Measurements from ENCODE around the gene CCDC51.

Gene CCDC51

DNA sequence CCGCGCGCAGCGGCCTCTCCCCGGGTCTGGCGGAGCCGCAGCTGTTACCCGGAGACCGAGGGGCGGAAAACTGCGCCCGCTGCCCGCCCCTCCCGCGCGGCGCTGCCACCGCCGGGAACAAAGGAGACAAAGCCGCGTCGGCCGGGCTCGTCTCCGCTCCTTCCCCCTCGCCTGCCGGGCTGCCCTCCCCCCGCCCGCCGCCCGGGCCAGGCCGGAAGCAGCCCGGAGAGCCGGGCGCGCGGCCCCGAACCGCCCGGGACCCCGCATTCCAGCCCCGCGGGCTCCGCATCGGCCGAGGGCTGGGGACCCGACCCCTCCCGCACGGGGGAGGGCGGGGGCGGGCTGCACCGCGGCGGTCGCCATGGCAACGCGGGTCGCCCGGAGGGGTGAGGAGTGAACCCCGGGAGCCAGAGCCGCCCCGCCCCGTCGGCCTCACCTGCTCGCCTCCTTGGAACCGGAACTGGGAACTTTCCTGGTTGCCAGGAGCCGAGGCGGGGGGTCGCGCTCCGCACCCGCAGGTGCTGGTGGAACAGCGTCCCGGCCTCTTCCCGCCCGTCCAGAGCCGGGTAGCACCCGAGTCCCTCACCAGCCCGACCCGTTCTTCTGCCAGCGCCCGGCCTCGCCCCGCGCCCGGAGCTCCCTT, 10.5 kb downstream of the CCDC51 start:
- no peaks in the 10 kb centered on the region for H3K79me2 ChIP-seq (ENCODE audit: insufficient read depth, low read length)
- H3K9ac ChIP-seq (ENCODE audit: low read length) = peak overlapping the region; percentile 51
- H3K36me3 ChIP-seq (ENCODE audit: low read length) = no peaks in the 10 kb centered on the region
- no peaks in the 10 kb centered on the region for H3F3A ChIP-seq (ENCODE audit: insufficient read depth)
- TF ChIP-seq EZH2phosphoT487 (conservative IDR thresholded peaks at IDR 0.05; ENCODE audit: low read length) = no peak
- TF ChIP-seq, protein P1, sequence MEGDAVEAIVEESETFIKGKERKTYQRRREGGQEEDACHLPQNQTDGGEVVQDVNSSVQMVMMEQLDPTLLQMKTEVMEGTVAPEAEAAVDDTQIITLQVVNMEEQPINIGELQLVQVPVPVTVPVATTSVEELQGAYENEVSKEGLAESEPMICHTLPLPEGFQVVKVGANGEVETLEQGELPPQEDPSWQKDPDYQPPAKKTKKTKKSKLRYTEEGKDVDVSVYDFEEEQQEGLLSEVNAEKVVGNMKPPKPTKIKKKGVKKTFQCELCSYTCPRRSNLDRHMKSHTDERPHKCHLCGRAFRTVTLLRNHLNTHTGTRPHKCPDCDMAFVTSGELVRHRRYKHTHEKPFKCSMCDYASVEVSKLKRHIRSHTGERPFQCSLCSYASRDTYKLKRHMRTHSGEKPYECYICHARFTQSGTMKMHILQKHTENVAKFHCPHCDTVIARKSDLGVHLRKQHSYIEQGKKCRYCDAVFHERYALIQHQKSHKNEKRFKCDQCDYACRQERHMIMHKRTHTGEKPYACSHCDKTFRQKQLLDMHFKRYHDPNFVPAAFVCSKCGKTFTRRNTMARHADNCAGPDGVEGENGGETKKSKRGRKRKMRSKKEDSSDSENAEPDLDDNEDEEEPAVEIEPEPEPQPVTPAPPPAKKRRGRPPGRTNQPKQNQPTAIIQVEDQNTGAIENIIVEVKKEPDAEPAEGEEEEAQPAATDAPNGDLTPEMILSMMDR (IDR thresholded peaks at IDR 0.05; ENCODE audit: insufficient read depth, low read length, poor library complexity, severe bottlenecking) = no peak
- H3K4me3 ChIP-seq (ENCODE audit: insufficient read depth, low read length, poor library complexity, severe bottlenecking) = peak overlapping the region; percentile 49
- H3K4me2 ChIP-seq (ENCODE audit: low read depth, low read length, poor library complexity, severe bottlenecking) = peak overlapping the region; percentile 55
- peak overlapping the region; percentile 68 for H2AFZ ChIP-seq (ENCODE audit: low read depth, low read length, severe bottlenecking)
- H4K20me1 ChIP-seq (ENCODE audit: low read depth, low read length) = no peaks in the 10 kb centered on the region
- no peaks in the 10 kb centered on the region for H3K9me3 ChIP-seq (ENCODE audit: insufficient read depth, low read length)
- H3K27ac ChIP-seq (ENCODE audit: low read depth, low read length) = no peak overlapping the region
- H3K27me3 ChIP-seq (ENCODE audit: low read length) = no peaks in the 10 kb centered on the region
- no peaks in the 10 kb centered on the region for H3K9me2 ChIP-seq (replicated peaks; ENCODE audit: insufficient read depth, low read length)

DNA sequence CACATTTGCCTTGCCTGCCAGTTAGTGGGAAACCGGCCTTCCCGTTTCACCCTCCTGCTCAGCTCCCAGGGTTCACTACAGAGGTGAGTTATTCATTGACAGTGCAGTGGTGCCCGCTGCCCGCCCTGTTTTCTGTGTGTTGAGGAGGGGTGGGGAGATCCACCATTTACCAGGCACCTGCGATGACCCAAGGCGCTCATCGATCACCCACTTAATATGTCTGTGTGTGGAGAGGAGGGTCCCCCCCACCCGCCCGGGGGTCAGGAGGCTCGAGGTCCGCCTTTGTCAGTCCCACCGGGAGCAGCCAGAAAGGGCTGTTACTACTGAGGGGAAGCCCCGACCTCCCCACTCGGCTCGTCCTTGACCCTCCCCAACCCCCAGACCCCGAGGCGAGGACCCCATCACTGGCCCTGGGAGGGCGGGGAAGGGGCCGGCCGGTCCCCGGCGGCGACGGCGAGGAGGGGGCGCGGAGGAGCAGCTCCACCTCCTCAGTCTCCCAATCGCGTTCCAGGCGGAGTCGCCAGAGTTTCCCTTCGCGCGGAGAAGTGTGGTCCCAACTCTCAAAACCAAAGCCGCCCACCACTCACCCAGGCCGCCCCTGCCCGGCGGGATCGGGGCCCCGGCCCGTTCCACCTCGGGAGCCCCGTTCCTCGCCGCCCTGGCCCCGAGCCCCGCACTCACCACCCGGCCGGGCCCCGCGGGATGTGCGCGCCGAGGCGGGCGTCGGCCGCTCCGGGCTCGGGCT, 11.2 kb downstream of the CCDC51 start:
- peak; percentile 99 for TF ChIP-seq EZH2phosphoT487 (conservative IDR thresholded peaks at IDR 0.05; ENCODE audit: low read length)
- TF ChIP-seq, protein P1 (IDR thresholded peaks at IDR 0.05; ENCODE audit: insufficient read depth, low read length, poor library complexity, severe bottlenecking) = no peak
- H3K79me2 ChIP-seq (ENCODE audit: insufficient read depth, low read length) = no peaks in the 10 kb centered on the region
- H2AFZ ChIP-seq (ENCODE audit: low read depth, low read length, severe bottlenecking) = peak overlapping the region; percentile 68

DNA sequence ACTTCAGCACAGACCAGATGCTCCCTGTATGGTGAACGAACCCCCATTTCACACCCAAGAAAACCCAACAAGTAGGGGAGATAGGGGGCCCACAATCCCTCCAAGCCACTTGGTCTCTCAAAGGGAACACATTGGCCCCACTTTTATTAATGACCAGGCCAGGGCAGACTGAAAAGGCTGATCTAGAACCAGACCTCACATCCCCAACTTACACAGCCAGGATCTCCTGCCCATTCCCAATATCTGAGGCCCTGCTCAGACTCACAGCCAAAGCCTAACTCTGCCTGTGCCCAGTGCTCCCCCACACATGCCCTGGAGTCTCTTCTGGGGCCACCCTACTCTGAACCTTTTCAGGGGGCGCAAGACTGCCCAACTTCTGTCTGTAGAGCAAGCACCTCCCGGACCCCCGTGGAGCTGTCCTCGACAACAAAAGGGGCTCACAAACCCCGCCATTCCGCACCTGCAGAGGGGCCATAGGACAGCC, 11.8 kb downstream of the CCDC51 start:
- H3K27ac ChIP-seq (ENCODE audit: low read depth, low read length) = no peak overlapping the region
- H2AFZ ChIP-seq (ENCODE audit: low read depth, low read length, severe bottlenecking) = no peak overlapping the region
- H4K20me1 ChIP-seq (ENCODE audit: low read depth, low read length) = no peaks in the 10 kb centered on the region
- no peak overlapping the region for H3K4me2 ChIP-seq (ENCODE audit: low read depth, low read length, poor library complexity, severe bottlenecking)
- no peak overlapping the region for H3K4me3 ChIP-seq (ENCODE audit: insufficient read depth, low read length, poor library complexity, severe bottlenecking)
- no peak overlapping the region for H3K9ac ChIP-seq (ENCODE audit: low read length)
- H3K27me3 ChIP-seq (ENCODE audit: low read length) = no peaks in the 10 kb centered on the region
- no peaks in the 10 kb centered on the region for H3K36me3 ChIP-seq (ENCODE audit: low read length)
- H3K79me2 ChIP-seq (ENCODE audit: insufficient read depth, low read length) = no peaks in the 10 kb centered on the region
- no peaks in the 10 kb centered on the region for H3F3A ChIP-seq (ENCODE audit: insufficient read depth)
- no peak for TF ChIP-seq EZH2phosphoT487 (conservative IDR thresholded peaks at IDR 0.05; ENCODE audit: low read length)
- TF ChIP-seq, protein P1 (IDR thresholded peaks at IDR 0.05; ENCODE audit: insufficient read depth, low read length, poor library complexity, severe bottlenecking) = no peak
- no peaks in the 10 kb centered on the region for H3K9me3 ChIP-seq (ENCODE audit: insufficient read depth, low read length)
- H3K9me2 ChIP-seq (replicated peaks; ENCODE audit: insufficient read depth, low read length) = no peaks in the 10 kb centered on the region

More for the DNA sequence above, 11.2 kb downstream of the CCDC51 start:
- no peaks in the 10 kb centered on the region for H4K20me1 ChIP-seq (ENCODE audit: low read depth, low read length)
- H3K36me3 ChIP-seq (ENCODE audit: low read length) = no peaks in the 10 kb centered on the region
- H3K9ac ChIP-seq (ENCODE audit: low read length) = peak overlapping the region; percentile 51
- H3K4me2 ChIP-seq (ENCODE audit: low read depth, low read length, poor library complexity, severe bottlenecking) = peak overlapping the region; percentile 55
- H3K4me3 ChIP-seq (ENCODE audit: insufficient read depth, low read length, poor library complexity, severe bottlenecking) = peak overlapping the region; percentile 49
- H3K9me2 ChIP-seq (replicated peaks; ENCODE audit: insufficient read depth, low read length) = no peaks in the 10 kb centered on the region
- H3K9me3 ChIP-seq (ENCODE audit: insufficient read depth, low read length) = no peaks in the 10 kb centered on the region
- no peaks in the 10 kb centered on the region for H3F3A ChIP-seq (ENCODE audit: insufficient read depth)
- no peak overlapping the region for H3K27ac ChIP-seq (ENCODE audit: low read depth, low read length)
- no peaks in the 10 kb centered on the region for H3K27me3 ChIP-seq (ENCODE audit: low read length)

All from SU-DHL-6 (cell line).